RWPE2 (cell line): ENCODE results near the gene TRMT2A.

Source experiments
- ATAC-seq: fragments of 200-7000 bp; cut with Tn5 transposase; 3 replicates; pipeline ENCODE4 v1.9.1; 2021; ENCODE audit warnings: low read depth
- DNase-seq: peaks from one replicate; pipeline ENCODE4 v3.0.0-alpha.2; 2020; ENCODE audit warnings: low spot score
- H3K27ac ChIP-seq: fragments of 450-650 bp; 2 replicates; pipeline ENCODE4 v1.5.1; 2017; ENCODE audit warnings: mild to moderate bottlenecking; ENCODE audit not compliant: poor library complexity, severe bottlenecking
- H3K27me3 ChIP-seq: fragments of 250-450 bp; sonication (Bioruptor Pico); 2 replicates; pipeline ENCODE4 v1.5.1; 2021; ENCODE audit warnings: mild to moderate bottlenecking, moderate library complexity; ENCODE audit not compliant: insufficient read depth, poor library complexity, severe bottlenecking
- H3K36me3 ChIP-seq: fragments of 250-450 bp; sonication (Bioruptor Pico); 2 replicates; pipeline ENCODE4 v1.5.1; 2020; ENCODE audit warnings: low read depth, mild to moderate bottlenecking, moderate library complexity
- H3K4me1 ChIP-seq: fragments of 250-450 bp; sonication (Bioruptor Pico); 2 replicates; pipeline ENCODE4 v1.5.1; 2021; ENCODE audit warnings: mild to moderate bottlenecking, moderate library complexity; ENCODE audit not compliant: insufficient read depth, poor library complexity, severe bottlenecking
- H3K4me3 ChIP-seq: fragments of 250-450 bp; sonication (Bioruptor Pico); 2 replicates; pipeline ENCODE4 v1.5.1; 2021; ENCODE audit warnings: mild to moderate bottlenecking, moderate library complexity; ENCODE audit not compliant: severe bottlenecking
- H3K9me3 ChIP-seq: fragments of 250-450 bp; sonication (Bioruptor Pico); 2 replicates; pipeline ENCODE4 v1.5.1; 2021; ENCODE audit warnings: mild to moderate bottlenecking, moderate library complexity; ENCODE audit not compliant: severe bottlenecking
- TF ChIP-seq, protein P1 (sequence below): fragments of 450-650 bp; IDR thresholded peaks from one replicate; pipeline ENCODE4 v1.5.1; 2017; ENCODE audit warnings: mild to moderate bottlenecking, moderate library complexity; ENCODE audit not compliant: poor library complexity, severe bottlenecking

Gene TRMT2A

DNA sequence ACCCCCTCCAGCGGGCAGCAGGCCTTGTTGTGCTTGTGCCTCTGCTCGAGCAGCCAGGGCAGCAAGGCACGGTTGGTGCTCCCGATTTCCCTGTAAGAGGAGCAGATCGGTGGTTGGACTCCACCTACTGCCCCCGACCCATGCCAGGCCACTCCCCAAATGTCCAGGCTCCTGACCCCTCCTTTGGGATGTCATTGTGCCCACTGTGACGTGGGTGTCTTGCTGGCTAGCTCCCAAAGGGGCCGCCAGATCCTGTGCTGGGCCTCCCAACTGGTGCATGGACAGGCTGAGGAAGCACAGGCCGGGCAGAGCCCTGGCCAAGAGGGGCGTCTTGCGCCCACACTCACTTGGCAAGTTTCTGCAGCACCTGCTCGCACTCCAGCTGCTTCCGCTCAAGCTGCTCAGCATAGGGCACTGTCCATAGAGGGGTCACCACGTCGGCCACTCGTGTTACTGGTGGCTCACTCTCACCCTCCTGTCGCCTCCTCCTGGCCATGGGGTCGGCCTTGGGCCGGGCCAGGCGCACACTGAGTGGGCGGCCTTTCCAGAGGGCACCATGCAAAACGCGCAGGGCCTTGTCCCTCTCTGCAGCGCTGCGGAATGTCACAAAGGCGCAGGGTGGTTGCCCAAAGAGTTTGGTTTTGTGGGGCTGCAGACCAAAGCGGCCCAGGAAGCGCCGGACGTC lies 1.2 kb downstream of the TRMT2A start, which contains the start of gene RANBP1:
Gene RANBP1, plus strand, starts transcription at position 414 of the 685 bp plus-strand sequence. Its CDS starts 81 bp downstream, at position 495.
- Histone ChIP-seq H3K27ac (peak within 1 kb of the TSS; percentile 80), H3K4me1 (no peaks in the 10 kb centered on the region), H3K36me3 (peaks cover 71% of the 10 kb centered on the region), H3K4me3 (peak within 1 kb of the TSS; percentile 96), H3K27me3 (no peaks in the 10 kb centered on the region), H3K9me3 (peaks cover under 1% of the 10 kb centered on the region)
- ATAC-seq (no peak), DNase-seq (no peak)
- TF ChIP-seq, protein P1, sequence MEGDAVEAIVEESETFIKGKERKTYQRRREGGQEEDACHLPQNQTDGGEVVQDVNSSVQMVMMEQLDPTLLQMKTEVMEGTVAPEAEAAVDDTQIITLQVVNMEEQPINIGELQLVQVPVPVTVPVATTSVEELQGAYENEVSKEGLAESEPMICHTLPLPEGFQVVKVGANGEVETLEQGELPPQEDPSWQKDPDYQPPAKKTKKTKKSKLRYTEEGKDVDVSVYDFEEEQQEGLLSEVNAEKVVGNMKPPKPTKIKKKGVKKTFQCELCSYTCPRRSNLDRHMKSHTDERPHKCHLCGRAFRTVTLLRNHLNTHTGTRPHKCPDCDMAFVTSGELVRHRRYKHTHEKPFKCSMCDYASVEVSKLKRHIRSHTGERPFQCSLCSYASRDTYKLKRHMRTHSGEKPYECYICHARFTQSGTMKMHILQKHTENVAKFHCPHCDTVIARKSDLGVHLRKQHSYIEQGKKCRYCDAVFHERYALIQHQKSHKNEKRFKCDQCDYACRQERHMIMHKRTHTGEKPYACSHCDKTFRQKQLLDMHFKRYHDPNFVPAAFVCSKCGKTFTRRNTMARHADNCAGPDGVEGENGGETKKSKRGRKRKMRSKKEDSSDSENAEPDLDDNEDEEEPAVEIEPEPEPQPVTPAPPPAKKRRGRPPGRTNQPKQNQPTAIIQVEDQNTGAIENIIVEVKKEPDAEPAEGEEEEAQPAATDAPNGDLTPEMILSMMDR, result no peak

DNA sequence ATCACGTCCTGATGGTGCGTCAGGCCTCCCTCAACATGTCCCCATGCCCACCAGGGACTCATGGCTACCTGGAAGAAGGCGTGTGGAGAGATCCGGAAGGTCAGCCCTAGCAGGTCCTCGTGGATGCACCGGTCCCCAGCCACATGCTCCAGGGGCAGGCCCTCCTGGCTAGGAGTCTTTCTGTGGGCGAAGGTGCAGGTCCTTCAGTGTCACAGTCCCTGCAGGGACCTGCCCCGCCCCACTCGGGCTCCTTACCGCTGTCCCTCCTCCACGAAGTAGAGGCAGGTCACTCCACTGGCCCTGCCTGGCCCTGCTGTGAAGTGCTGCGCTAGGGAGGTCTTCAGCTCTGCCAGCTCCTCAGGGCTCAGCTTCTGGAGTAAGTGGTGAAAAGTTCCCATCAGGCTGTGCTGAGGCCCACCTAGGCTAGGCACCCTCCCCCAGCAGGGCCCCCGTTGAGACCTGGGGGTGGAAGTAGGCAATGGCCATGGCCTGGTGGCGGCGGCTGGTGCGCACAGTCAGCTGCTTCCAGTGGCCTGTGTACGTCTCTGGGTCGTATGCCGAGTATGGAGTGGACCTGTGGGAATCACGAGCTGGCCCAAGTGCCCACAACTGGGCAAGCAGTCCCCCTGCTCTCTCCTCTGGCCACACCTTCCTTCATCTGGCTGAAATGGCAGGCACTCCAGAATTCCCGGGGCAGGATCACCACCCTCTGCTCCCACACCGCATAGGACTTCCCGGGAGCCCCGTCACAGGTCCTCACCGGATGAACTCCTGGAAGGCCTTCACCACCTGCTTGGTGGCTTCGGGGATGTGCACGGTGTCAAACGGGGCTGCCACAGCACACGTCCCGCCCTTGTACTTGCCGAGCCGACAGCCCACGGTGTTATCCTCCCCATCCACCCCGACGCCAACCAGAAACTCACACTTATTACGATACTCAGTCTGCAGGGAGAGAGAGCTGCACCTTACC lies 2.2 kb downstream of the TRMT2A start:
- Histone ChIP-seq H3K27me3 (no peaks in the 10 kb centered on the region), H3K4me1 (no peaks in the 10 kb centered on the region), H3K9me3 (peaks cover 2% of the 10 kb centered on the region), H3K36me3 (peaks cover 71% of the 10 kb centered on the region), H3K27ac (no peak overlapping the region), H3K4me3 (no peak overlapping the region)
- ATAC-seq (no peak), DNase-seq (no peak)
- TF ChIP-seq, protein P1, result no peak

DNA sequence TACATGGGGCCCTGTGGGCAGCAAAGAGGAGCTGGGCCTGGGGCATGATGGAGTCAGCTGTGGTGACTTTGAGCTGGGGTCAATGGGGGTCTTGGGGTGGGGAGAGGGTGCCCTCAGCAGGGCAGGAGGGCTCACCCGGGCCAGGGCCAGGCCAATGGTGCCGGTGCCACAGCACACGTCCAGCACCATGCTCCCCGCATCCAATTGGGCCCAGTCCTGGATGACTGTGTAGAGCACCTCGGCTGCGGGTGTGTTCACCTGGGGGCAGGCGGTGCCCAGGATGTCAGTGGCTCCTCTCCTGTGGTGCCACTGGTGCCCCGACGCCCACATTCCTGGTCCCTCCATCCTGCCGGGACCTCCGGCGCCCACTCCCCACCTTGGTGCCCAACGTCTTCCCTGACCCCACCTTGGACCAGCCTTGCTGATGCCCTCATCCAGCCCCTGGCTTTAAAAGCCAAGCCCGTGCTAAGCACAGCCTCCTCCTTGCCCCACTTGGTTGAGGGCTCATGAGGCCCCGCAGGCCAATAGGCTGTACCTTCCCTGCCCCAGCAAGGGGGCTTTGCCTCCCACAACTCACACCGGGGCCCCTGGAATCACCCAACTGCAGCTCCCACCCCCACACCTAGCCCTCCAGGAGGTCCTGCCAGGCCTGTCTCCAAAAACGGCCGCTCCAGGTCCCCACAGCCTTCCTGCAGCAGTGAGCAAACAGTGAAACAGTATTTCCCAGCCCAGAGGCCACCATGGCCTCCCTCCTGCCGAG lies 3.3 kb downstream of the TRMT2A start:
- TF ChIP-seq, protein P1, result no peak
- DNase-seq (no peak), ATAC-seq (no peak)
- peaks cover 2% of the 10 kb centered on the region for H3K9me3 ChIP-seq
- H3K4me3 ChIP-seq, result no peak overlapping the region
- H3K36me3 ChIP-seq, result peaks cover 71% of the 10 kb centered on the region
- no peak overlapping the region for H3K27ac ChIP-seq
- H3K4me1 ChIP-seq, result no peaks in the 10 kb centered on the region
- no peaks in the 10 kb centered on the region for H3K27me3 ChIP-seq

DNA sequence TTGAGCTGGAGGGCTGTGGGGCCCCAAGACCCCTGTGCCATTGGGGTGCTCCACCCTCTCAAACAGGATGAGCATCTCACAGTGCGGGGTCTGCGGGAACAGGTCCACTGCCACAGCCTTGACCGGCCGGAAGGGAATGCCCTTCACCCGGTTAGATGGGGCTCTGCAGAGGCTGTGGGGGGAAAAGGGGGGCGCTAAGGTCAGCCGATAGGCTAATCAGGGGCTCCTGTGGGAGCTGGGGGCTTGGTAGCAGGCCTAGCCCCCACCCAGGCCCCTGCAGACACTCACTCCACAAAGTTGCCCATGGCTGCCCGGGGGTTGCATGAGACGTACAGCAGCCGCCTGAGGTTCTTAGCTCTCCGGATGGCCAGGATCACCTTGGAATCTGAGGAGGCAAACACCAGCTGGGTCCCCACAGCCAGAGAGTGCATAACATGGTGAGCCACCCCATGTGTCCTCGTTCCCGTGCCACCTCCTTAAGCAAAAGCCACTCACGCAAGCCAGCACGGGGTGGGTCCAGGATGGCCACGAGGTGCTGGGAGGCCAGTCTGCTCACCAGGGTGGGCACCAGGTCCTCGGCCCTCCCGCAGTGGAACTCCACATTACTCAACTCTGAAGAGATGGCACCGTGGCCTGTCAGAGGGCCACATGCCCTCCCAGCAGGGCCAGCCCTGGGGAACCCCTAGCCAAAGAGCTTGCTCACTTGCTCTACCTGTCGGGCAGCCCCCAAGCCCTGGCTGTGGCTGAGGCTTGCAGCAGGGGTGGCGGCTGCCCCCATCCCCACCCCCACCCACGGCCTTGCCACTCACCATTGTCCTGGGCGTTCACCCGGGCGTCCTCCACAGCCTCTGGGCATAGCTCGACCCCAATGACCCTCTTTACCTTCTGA lies 4.2 kb downstream of the TRMT2A start:
- H3K4me1 ChIP-seq, result no peaks in the 10 kb centered on the region
- H3K27ac ChIP-seq, result no peak overlapping the region
- no peak for ATAC-seq
- no peaks in the 10 kb centered on the region for H3K27me3 ChIP-seq
- DNase-seq, result no peak
- peaks cover 69% of the 10 kb centered on the region for H3K36me3 ChIP-seq
- no peak overlapping the region for H3K4me3 ChIP-seq
- TF ChIP-seq, protein P1, result no peak
- H3K9me3 ChIP-seq, result peaks cover 2% of the 10 kb centered on the region
